Gastroesophageal sphincter (tissue), 4 donors: ENCODE results near the gene HSPBP1. TPM values are rescaled to one million over a fixed set of nuclear protein-coding genes. Genes with fewer than 3 reads are reported as not detected.

Experiments
- ATAC-seq: fragments of 150-250 bp; one replicate; pipeline ENCODE4 v1.9.1; 2016; ENCODE audit warnings: mild to moderate bottlenecking, moderate library complexity
- H3K27ac ChIP-seq, 4 donors: fragments of 200-600 bp; sonication (generic) in 3 of 4; 1 replicate in 3 of 4; 2 replicates in 1 of 4; pipeline ENCODE4 v1.5.1; 2016 to 2019
- H3K27me3 ChIP-seq: fragments of 200-600 bp; sonication (generic); one replicate; pipeline ENCODE4 v1.5.1; 2019
- H3K36me3 ChIP-seq, 2 donors: fragments of 200-600 bp; sonication (generic); one replicate each; pipeline ENCODE4 v1.5.1; 2019; ENCODE audit warnings: control low read depth in 1 of 2
- H3K4me1 ChIP-seq, 3 donors: fragments of 200-600 bp; sonication (generic); 1 replicate in 2 of 3; 2 replicates in 1 of 3; pipeline ENCODE4 v1.5.1; 2016 to 2019; ENCODE audit warnings: control low read depth in 2 of 3
- H3K4me3 ChIP-seq, 2 donors: fragments of 200-600 bp; sonication (generic); one replicate each; pipeline ENCODE4 v1.5.1; 2019; ENCODE audit warnings: mild to moderate bottlenecking in 1 of 2, moderate library complexity in 1 of 2
- H3K9me3 ChIP-seq, 3 donors: fragments of 200-600 bp; sonication (generic); one replicate each; pipeline ENCODE4 v1.5.1; 2017 to 2019; ENCODE audit warnings: control low read depth in 2 of 3
- CTCF ChIP-seq, 4 experiments: fragments of 200-600 bp in 2 of 4; fragments of 450-650 bp in 2 of 4; sonication (generic) in 1 of 4; IDR thresholded peaks; one replicate each; pipeline ENCODE4 v1.5.1; 2017 to 2019; ENCODE audit warnings: antibody characterized with exemption in 4 of 4, mild to moderate bottlenecking in 2 of 4, moderate library complexity in 2 of 4
- EP300 ChIP-seq: sonication (generic); formaldehyde crosslinking; IDR thresholded peaks from one replicate; pipeline ENCODE4 v1.6.1; 2017; ENCODE audit warnings: antibody characterized with exemption, mild to moderate bottlenecking
- POLR2A ChIP-seq, 2 donors: fragments of 450-650 bp; IDR thresholded peaks; one replicate each; pipeline ENCODE4 v1.6.1; 2017; ENCODE audit warnings: antibody characterized with exemption in 2 of 2, mild to moderate bottlenecking in 2 of 2, moderate library complexity in 1 of 2
- POLR2AphosphoS5 ChIP-seq: sonication (generic); formaldehyde crosslinking; IDR thresholded peaks from one replicate; pipeline ENCODE4 v1.6.1; 2017; ENCODE audit warnings: antibody characterized with exemption
- WGBS, 2 donors: methylation state at CpG; one replicate each; pipeline ENCODE4 v1.1.5; 2018; ENCODE audit warnings: low coverage in 1 of 2; 5-methylcytosine and 5-hydroxymethylcytosine counted together
- total RNA-seq, 4 donors: library from RNA; depleted of rRNA; stranded (reverse); fragments of >200 nt; gene quantifications; one replicate each; pipeline ENCODE4 v1.1.0, GENCODE V29; 2016

Gene HSPBP1
- total RNA-seq, 4 donors from 2014 or later, result 20.9 to 37.1 (median 26.5) TPM

- Histone ChIP-seq H3K4me1 (no peaks in the 10 kb centered on the region), H3K36me3 (peaks cover 0 to 39% of the 10 kb centered on the region in 2 donors), H3K27ac (no peak overlapping the region), H3K4me3 (no peak overlapping the region), H3K27me3 (peaks cover 11% of the 10 kb centered on the region), H3K9me3 (no peaks in the 10 kb centered on the region)
- ATAC-seq, result no peak
- no CpG with 5 or more reads among the region's 18 CpGs for WGBS, 2 donors
- TF ChIP-seq EP300 (no peak), CTCF (IDR thresholded peaks at IDR 0.05) (no peak), POLR2AphosphoS5 (no peak), POLR2A (IDR thresholded peaks at IDR 0.05) (no peak)
Observed at GRCh38 chr19:55311797-55312196, 31.9 kb upstream of the HSPBP1 start.

- no peak overlapping the region for H3K4me3 ChIP-seq
- ATAC-seq, result no peak
- TF ChIP-seq CTCF (IDR thresholded peaks at IDR 0.05), result no peak
- no peak for TF ChIP-seq POLR2A (IDR thresholded peaks at IDR 0.05)
- TF ChIP-seq EP300, result no peak
- no peak for TF ChIP-seq POLR2AphosphoS5
- peaks cover 11% of the 10 kb centered on the region for H3K27me3 ChIP-seq
- H3K27ac ChIP-seq, result no peak overlapping the region
- H3K36me3 ChIP-seq, result peaks cover 0 to 43% of the 10 kb centered on the region in 2 donors
- no CpG with 5 or more reads among the region's 9 CpGs for WGBS, 2 donors
- H3K4me1 ChIP-seq, result no peaks in the 10 kb centered on the region
- no peaks in the 10 kb centered on the region for H3K9me3 ChIP-seq
Observed at GRCh38 chr19:55311397-55311796, 31.5 kb upstream of the HSPBP1 start.

- no peak for ATAC-seq
- no peak for TF ChIP-seq POLR2AphosphoS5
- no peak for TF ChIP-seq POLR2A (IDR thresholded peaks at IDR 0.05)
- no peak for TF ChIP-seq CTCF (IDR thresholded peaks at IDR 0.05)
- Histone ChIP-seq H3K27ac (no peak overlapping the region), H3K4me3 (no peak overlapping the region), H3K27me3 (peaks cover 11% of the 10 kb centered on the region), H3K36me3 (peaks cover 0 to 52% of the 10 kb centered on the region in 2 donors), H3K4me1 (no peaks in the 10 kb centered on the region), H3K9me3 (no peaks in the 10 kb centered on the region)
- WGBS, 2 donors, result 73 to 90% methylated on average over 2 of the region's 7 CpGs
Observed at GRCh38 chr19:55310498-55310897, 30.6 kb upstream of the HSPBP1 start.

GRCh38 chr19:55309448-55309847, 29.5 kb upstream of the HSPBP1 start:
- H3K27ac ChIP-seq, result no peak overlapping the region
- peaks cover 0 to 61% of the 10 kb centered on the region in 2 donors for H3K36me3 ChIP-seq
- TF ChIP-seq EP300 (no peak), POLR2A (IDR thresholded peaks at IDR 0.05) (no peak), CTCF (IDR thresholded peaks at IDR 0.05) (no peak), POLR2AphosphoS5 (no peak)
- 97% methylated on average over 5 of the region's 5 CpGs; no CpG with 5 or more reads in 1 of the 2 donors for WGBS, 2 donors
- no peak overlapping the region for H3K4me3 ChIP-seq
- H3K27me3 ChIP-seq, result peaks cover 6% of the 10 kb centered on the region
- ATAC-seq, result no peak
- no peaks in the 10 kb centered on the region for H3K9me3 ChIP-seq
- no peaks in the 10 kb centered on the region for H3K4me1 ChIP-seq

GRCh38 chr19:55308281-55308680, 28.4 kb upstream of the HSPBP1 start:
- 90% methylated on average over 8 of the region's 11 CpGs; no CpG with 5 or more reads in 1 of the 2 donors for WGBS, 2 donors
- Histone ChIP-seq H3K9me3 (no peaks in the 10 kb centered on the region), H3K36me3 (peaks cover 0 to 73% of the 10 kb centered on the region in 2 donors), H3K4me3 (no peak overlapping the region), H3K4me1 (no peaks in the 10 kb centered on the region), H3K27ac (no peak overlapping the region), H3K27me3 (no peaks in the 10 kb centered on the region)
- no peak for ATAC-seq
- TF ChIP-seq POLR2AphosphoS5 (no peak), POLR2A (IDR thresholded peaks at IDR 0.05) (no peak), CTCF (IDR thresholded peaks at IDR 0.05) (no peak), EP300 (no peak)
